ENCODE measurements around the gene CNIH2. TPM values are rescaled to one million over a fixed set of nuclear protein-coding genes. Genes with fewer than 3 reads are reported as not detected.
A peak's percentile ranks its signal among the peaks of the same experiment; 100 is the strongest.

Gene CNIH2
- total and polyA plus RNA-seq, 8 donors: 0.81 to 5.2 (median 3.6) TPM

DNA sequence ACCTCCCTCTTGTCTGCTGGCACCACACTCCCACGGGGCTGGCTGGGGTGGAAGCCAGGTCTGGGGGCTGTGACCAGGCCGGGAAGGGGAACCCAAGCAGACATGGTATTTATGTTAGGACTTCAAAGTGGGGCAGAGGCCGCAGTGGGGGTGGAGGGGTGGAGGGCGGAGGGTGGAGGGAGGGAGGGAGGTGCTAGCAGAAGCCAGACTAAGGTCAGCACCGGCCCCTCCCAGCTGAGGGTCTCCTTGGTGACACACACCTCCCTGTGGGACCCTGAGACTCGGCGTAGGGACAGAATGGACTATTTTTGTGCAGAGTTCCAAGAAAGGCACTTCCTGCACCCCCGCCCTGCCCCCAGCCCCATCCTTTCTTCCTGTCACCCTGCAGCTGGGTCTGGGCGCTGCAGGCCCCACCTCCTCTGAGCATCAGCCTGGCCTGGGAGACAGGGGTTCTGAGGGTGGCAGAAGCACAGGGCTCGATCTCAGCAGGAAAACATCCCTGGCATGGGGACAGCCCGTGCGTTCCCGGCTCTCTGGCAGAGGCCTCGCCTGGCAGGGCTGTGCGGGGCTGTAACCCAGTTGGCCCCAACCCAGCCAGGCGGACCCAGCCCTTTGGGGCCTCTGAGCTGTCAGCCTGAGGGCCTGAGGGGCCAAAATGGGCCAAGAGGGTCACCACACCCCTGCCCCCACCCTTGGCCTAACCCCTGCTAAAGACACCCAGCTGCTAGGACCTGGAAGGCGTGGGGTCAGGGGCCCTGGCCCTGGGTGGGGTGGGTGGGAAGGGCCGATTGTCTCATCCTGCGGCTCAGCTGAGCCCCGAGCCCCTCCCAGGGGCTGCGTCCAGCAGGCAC, 48.5 kb downstream of the CNIH2 start:
- intact Hi-C loops (cut with DNase I): no loop called here
- Histone ChIP-seq H3K9me3 (no peaks in the 10 kb centered on the region), H3K4me3 (no peak overlapping the region), H3K4me1 (peaks cover 17 to 31% of the 10 kb centered on the region in 2 donors), H3K27me3 (no peaks in the 10 kb centered on the region), H3K27ac (peak overlapping the region in 1 of 2 donors; percentile 73), H3K36me3 (no peaks in the 10 kb centered on the region)
- TF ChIP-seq, protein P1, sequence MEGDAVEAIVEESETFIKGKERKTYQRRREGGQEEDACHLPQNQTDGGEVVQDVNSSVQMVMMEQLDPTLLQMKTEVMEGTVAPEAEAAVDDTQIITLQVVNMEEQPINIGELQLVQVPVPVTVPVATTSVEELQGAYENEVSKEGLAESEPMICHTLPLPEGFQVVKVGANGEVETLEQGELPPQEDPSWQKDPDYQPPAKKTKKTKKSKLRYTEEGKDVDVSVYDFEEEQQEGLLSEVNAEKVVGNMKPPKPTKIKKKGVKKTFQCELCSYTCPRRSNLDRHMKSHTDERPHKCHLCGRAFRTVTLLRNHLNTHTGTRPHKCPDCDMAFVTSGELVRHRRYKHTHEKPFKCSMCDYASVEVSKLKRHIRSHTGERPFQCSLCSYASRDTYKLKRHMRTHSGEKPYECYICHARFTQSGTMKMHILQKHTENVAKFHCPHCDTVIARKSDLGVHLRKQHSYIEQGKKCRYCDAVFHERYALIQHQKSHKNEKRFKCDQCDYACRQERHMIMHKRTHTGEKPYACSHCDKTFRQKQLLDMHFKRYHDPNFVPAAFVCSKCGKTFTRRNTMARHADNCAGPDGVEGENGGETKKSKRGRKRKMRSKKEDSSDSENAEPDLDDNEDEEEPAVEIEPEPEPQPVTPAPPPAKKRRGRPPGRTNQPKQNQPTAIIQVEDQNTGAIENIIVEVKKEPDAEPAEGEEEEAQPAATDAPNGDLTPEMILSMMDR (IDR thresholded peaks at IDR 0.05): no peak
- ATAC-seq (no peak), DNase-seq (peak in 1 of 4 donors; percentile 66)

DNA sequence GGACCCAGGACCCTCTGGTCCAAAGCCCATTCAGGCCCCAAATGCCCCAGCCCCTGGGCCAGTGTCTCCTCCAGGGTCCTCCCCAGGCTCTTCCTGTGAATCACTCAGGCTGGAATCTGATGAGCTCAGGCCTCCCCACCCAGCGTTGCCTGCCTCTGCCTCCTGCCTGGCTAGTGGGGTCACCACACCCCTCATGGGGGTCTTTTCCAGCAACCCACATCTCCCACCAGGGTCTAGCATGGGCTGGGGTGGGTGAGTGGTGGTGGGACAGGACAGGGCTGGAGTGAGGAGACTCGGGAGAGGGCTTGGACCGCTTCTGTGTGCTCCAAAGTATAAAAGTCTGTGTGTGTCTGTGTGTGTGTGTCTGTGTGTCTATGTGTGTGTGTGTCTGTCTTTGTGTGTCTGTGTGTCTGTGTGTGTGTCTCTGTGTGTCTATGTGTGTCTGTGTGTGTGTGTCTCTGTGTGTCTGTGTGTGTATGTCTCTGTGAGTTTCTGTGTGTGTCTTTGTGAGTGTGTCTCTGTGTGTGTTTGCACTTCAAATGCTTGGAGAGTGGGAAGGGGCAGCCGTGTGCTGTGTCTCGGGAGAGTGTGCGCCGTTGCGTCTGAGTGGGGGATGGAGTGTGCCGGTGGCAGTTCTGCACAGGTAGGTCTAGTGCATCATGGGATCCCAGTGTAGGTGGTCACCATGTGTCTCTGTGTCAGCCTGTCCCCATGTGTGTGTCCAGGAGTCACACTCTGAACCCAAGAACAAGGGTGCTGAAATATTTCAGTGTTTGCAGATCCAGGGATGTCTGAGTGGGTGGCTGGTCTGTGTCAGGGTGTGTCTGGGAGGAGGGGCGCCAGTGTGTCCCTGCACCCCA, 49.4 kb downstream of the CNIH2 start:
- peak overlapping the region; percentile 51 to 73 for H3K27ac ChIP-seq
- ATAC-seq (peak; percentile 23), DNase-seq (peak in 1 of 4 donors; percentile 54)
- H3K4me3 ChIP-seq: no peak overlapping the region
- TF ChIP-seq, protein P1 (IDR thresholded peaks at IDR 0.05): no peak
- intact Hi-C loops (cut with DNase I): no loop called here
- no peaks in the 10 kb centered on the region for H3K27me3 ChIP-seq
- peaks cover 0 to 8% of the 10 kb centered on the region in 2 donors for H3K36me3 ChIP-seq
- no peaks in the 10 kb centered on the region for H3K9me3 ChIP-seq
- H3K4me1 ChIP-seq: peaks cover 17 to 31% of the 10 kb centered on the region in 2 donors

DNA sequence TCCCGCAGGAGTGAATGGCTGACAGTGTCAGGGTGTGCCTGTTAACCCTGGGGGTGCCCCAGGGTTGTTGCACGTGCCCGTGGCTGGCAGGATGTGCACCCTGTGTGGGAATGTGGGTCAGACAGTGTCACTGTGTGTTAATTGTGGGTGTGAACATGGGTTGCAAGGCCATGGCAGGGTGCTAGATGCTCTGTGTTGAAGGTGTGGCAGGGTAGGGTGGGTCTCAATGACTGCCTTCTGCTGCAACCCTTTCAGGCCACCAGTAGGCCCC, 50.0 kb downstream of the CNIH2 start:
- Histone ChIP-seq H3K9me3 (no peaks in the 10 kb centered on the region), H3K4me1 (peaks cover 17 to 31% of the 10 kb centered on the region in 2 donors), H3K36me3 (peaks cover 0 to 14% of the 10 kb centered on the region in 2 donors), H3K27me3 (no peaks in the 10 kb centered on the region), H3K4me3 (no peak overlapping the region), H3K27ac (peak overlapping the region; percentile 26 to 51)
- TF ChIP-seq, protein P1 (IDR thresholded peaks at IDR 0.05): no peak
- peak in 1 of 4 donors; percentile 40 for DNase-seq
- intact Hi-C loops (cut with DNase I): no loop called here
- ATAC-seq: no peak

DNA sequence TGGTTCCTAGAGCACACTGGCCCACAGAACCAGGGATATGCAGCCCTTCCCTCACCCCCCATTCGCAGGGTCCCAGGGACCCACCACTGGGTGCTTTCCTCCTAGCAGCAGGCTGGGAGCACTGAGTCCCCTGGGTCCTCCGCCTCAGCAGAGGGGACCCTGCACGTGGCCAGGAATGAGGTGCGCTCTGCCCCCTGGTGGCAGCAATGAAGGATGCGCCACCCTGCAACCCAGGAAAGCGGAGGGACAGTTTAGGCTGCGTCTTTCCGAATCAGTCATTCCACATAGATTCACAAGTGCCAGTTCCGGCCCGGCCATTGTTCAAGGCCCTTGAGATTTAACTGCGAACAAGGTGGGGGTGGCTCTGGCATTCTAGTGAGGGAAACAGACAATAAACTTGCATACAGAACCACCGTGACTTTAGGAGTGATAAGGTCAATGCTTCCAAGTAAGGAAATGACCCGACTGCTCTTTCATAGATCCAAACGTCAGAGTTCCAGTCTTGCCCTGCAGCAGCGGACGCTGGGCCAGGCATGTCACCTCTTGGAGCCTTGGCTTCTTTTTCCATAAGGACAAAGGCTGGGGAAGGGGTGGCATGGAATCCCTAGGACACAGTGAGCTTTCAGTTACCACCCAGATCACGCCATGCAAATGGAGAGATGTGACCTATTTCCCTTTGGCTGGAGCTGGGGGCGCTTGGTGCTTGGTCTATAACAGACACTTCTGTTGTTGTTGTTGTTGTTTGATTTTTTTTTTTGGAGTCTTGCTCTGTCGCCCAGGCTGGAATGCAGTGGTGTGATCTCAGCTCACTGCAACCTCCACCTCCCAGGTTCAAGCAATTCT, 50.5 kb downstream of the CNIH2 start:
- ATAC-seq: peak; percentile 93
- H3K27me3 ChIP-seq: no peaks in the 10 kb centered on the region
- TF ChIP-seq, protein P1 (IDR thresholded peaks at IDR 0.05): peak; percentile 91 to 99
- intact Hi-C loops (cut with DNase I): no loop called here
- H3K4me3 ChIP-seq: no peak overlapping the region
- peaks cover 17 to 31% of the 10 kb centered on the region in 2 donors for H3K4me1 ChIP-seq
- peak; percentile 67 to 91 (median 80) for DNase-seq
- peaks cover 0 to 20% of the 10 kb centered on the region in 2 donors for H3K36me3 ChIP-seq
- H3K27ac ChIP-seq: peak overlapping the region; percentile 26 to 51
- no peaks in the 10 kb centered on the region for H3K9me3 ChIP-seq

Measured in left lung (tissue), 10 donors.